Endothelial cell of umbilical vein (primary cell): Measurements from ENCODE around the gene RPS2. TPM values are rescaled to one million over a fixed set of nuclear protein-coding genes. Genes with fewer than 3 reads are reported as not detected.

Experiments
- BruUV-seq: library from RNA; stranded (reverse); fragments of 400-500 nt; replicated peaks from 2 replicates; lab custom pipeline; 2021; lab: Mats Ljungman, UMichigan
- CTCF ChIA-PET: fragments of 300-600, 350-600 bp; sonication (Branson Sonifier 250); formaldehyde crosslinking; loops from one replicate; lab custom pipeline; 2021; ENCODE audit warnings: antibody characterized with exemption, inconsistent platforms; lab: Charles Lee
- POLR2A ChIA-PET: fragments of 300-600, 350-600 bp; sonication (Branson Sonifier 250); formaldehyde crosslinking; loops from one replicate; lab custom pipeline; 2021; ENCODE audit warnings: antibody characterized with exemption, inconsistent platforms; lab: Charles Lee
- DNase-seq: peaks from one replicate; pipeline ENCODE4 v3.0.0-alpha.2; 2011; ENCODE audit warnings: low read depth, low spot score
- FAIRE-seq: peaks from 2 replicates; lab custom pipeline; 2011; peaks lifted over from hg19 to GRCh38; lab: Jason Lieb, UNC
- H2AFZ ChIP-seq: 2 replicates; pipeline ENCODE4 v1.6.0; 2012; ENCODE audit warnings: low read depth, low read length, control low read depth, inconsistent platforms
- H3K27ac ChIP-seq: 2 replicates; pipeline ENCODE4 v1.5.1; 2011; ENCODE audit warnings: low read depth, mild to moderate bottlenecking, control low read depth, low read length, moderate library complexity; ENCODE audit not compliant: insufficient read depth
- H3K27me3 ChIP-seq, 2 experiments: 2 replicates each; pipeline versions ENCODE4 v1.6.0 to v1.6.1; 2011; ENCODE audit warnings: low read length in 2 of 2, mixed read lengths in 1 of 2; ENCODE audit not compliant: control insufficient read depth in 2 of 2, insufficient read depth in 2 of 2
- H3K36me3 ChIP-seq, 2 experiments: 2 replicates in 1 of 2; 3 replicates in 1 of 2; pipeline ENCODE4 v1.5.1; 2011; ENCODE audit warnings: low read length in 2 of 2, mild to moderate bottlenecking in 1 of 2, moderate library complexity in 1 of 2; ENCODE audit not compliant: control insufficient read depth in 2 of 2, insufficient read depth in 2 of 2; ENCODE audit errors: extremely low read depth in 1 of 2
- H3K4me1 ChIP-seq: 3 replicates; pipeline ENCODE4 v1.5.1; 2011; ENCODE audit warnings: mild to moderate bottlenecking, low read length; ENCODE audit not compliant: control insufficient read depth, insufficient read depth; ENCODE audit errors: extremely low read depth
- H3K4me2 ChIP-seq: 2 replicates; pipeline ENCODE4 v1.6.1; 2011; ENCODE audit warnings: low read length, control low read depth, mixed read lengths; ENCODE audit not compliant: insufficient read depth
- H3K4me3 ChIP-seq, 3 experiments: fragments of 200-600 bp in 1 of 3; sonication (generic), shearing (Covaris generic) in 1 of 3; replicated peaks in 1 of 3; 2 replicates each; pipeline ENCODE4 v1.5.1; 2011 to 2016; ENCODE audit warnings: control low read depth in 3 of 3, low read length in 3 of 3, mild to moderate bottlenecking in 2 of 3, inconsistent platforms in 1 of 3, low read depth in 1 of 3, moderate library complexity in 1 of 3; ENCODE audit not compliant: insufficient read depth in 1 of 3
- H3K79me2 ChIP-seq: 2 replicates; pipeline ENCODE4 v1.6.0; 2012; ENCODE audit warnings: low read length, inconsistent platforms; ENCODE audit not compliant: control insufficient read depth, insufficient read depth
- H3K9ac ChIP-seq: replicated peaks from 2 replicates; pipeline ENCODE3; 2011; ENCODE audit warnings: low read length, control low read depth; ENCODE audit not compliant: insufficient read depth; ENCODE audit errors: extremely low read depth
- H3K9me1 ChIP-seq: replicated peaks from 3 replicates; pipeline ENCODE4 v1.6.0; 2011; ENCODE audit warnings: mild to moderate bottlenecking, low read length; ENCODE audit not compliant: control insufficient read depth, insufficient read depth; ENCODE audit errors: extremely low read depth
- H3K9me3 ChIP-seq: replicated peaks from 2 replicates; pipeline ENCODE4 v1.5.1; 2012; ENCODE audit warnings: low read length, inconsistent platforms; ENCODE audit not compliant: control insufficient read depth, insufficient read depth
- H4K20me1 ChIP-seq: replicated peaks from 2 replicates; pipeline ENCODE3; 2011; ENCODE audit warnings: mild to moderate bottlenecking, low read length; ENCODE audit not compliant: control insufficient read depth, insufficient read depth; ENCODE audit errors: extremely low read depth
- EZH2 ChIP-seq: IDR thresholded peaks from 2 replicates; pipeline ENCODE4 v1.6.1; 2012; ENCODE audit warnings: borderline replicate concordance, low read depth, mild to moderate bottlenecking, moderate library complexity, low read length, inconsistent platforms; ENCODE audit not compliant: severe bottlenecking
- FOS ChIP-seq: IDR thresholded peaks from 2 replicates; pipeline ENCODE4 v1.6.1; 2011; ENCODE audit warnings: mild to moderate bottlenecking, low read length, moderate library complexity, borderline replicate concordance; ENCODE audit not compliant: insufficient read depth
- GATA2 ChIP-seq: IDR thresholded peaks from 2 replicates; pipeline ENCODE4 v1.7.0; 2011; ENCODE audit warnings: low read depth, mild to moderate bottlenecking, moderate library complexity, mixed read lengths, low read length; ENCODE audit not compliant: insufficient read length, insufficient read depth
- JUN ChIP-seq: IDR thresholded peaks from 2 replicates; pipeline ENCODE4 v1.6.1; 2011; ENCODE audit warnings: borderline replicate concordance, low read depth; ENCODE audit not compliant: insufficient read length, insufficient read depth
- MYC ChIP-seq: IDR thresholded peaks from one replicate; pipeline ENCODE4 v1.6.1; 2011; ENCODE audit warnings: mild to moderate bottlenecking, low read depth, low read length
- POLR2A ChIP-seq: IDR thresholded peaks from 2 replicates; pipeline ENCODE4 v1.6.1; 2012; ENCODE audit warnings: low read depth, mild to moderate bottlenecking, control low read depth, low read length
- POLR2AphosphoS5 ChIP-seq: IDR thresholded peaks from 2 replicates; pipeline ENCODE4 v1.6.1; 2012; ENCODE audit warnings: low read depth, mild to moderate bottlenecking, control low read depth, low read length, moderate library complexity; ENCODE audit not compliant: insufficient read depth
- dilution Hi-C: fragments of 300-500 bp; cut with MboI; formaldehyde crosslinking; loops from one replicate; pipeline ENCODE4 v1.15.0; 2019; ENCODE audit warnings: low sequenced_read_pairs; ENCODE audit not compliant: extremely low pct_ligation_motif_present
- intact Hi-C: fragments of 100-400 bp; cut with micrococcal nuclease; formaldehyde crosslinking; loops from one replicate; pipeline ENCODE4 v1.10.0; 2022
- polyA plus RNA-seq, 4 experiments: library from polyadenylated mRNA; depleted of rRNA in 3 of 4; stranded (reverse) in 3 of 4; unstranded in 1 of 4; fragments of >200 nt; gene quantifications; 2 replicates each; pipeline versions ENCODE4 v1.2.1 to v1.2.3, GENCODE V29; 2011 to 2012; ENCODE audit warnings: missing spikeins in 1 of 4
- total RNA-seq: library from RNA; stranded (reverse); gene quantifications from 2 replicates; pipeline ENCODE4 v1.2.3, GENCODE V29; 2021
- TF ChIP-seq, protein P1 (sequence below): IDR thresholded peaks from 2 replicates; pipeline ENCODE4 v1.6.1; 2011; ENCODE audit not compliant: insufficient read depth, insufficient read length

RPS2 gene
- total and polyA plus RNA-seq, 2 donors (not counting 3 experiments of a cell fraction or from before 2014, with no cell fraction given), result 2,793 to 9,021 TPM

GRCh38 chr16:1973461-1974156, 9.0 kb upstream of the RPS2 start:
- Histone ChIP-seq H3K36me3 (peaks cover 9 to 37% of the 10 kb centered on the region in 2 experiments), H3K9ac (no peak overlapping the region), H4K20me1 (no peaks in the 10 kb centered on the region), H3K9me1 (no peaks in the 10 kb centered on the region), H3K4me3 (no peak overlapping the region), H2AFZ (no peak overlapping the region), H3K27ac (no peak overlapping the region), H3K9me3 (no peaks in the 10 kb centered on the region), H3K4me2 (no peak overlapping the region), H3K4me1 (peaks cover 4% of the 10 kb centered on the region), H3K79me2 (peaks cover 15% of the 10 kb centered on the region), H3K27me3 (no peaks in the 10 kb centered on the region)
- no peak for FAIRE-seq
- intact Hi-C loops (no loop called here), dilution Hi-C loops (no loop called here)
- TF ChIP-seq GATA2 (no peak), POLR2AphosphoS5 (no peak), FOS (no peak), JUN (no peak), POLR2A (no peak), MYC (no peak)
- no peak for DNase-seq
- no TSS peak for BruUV-seq
- POLR2A ChIA-PET, result interaction anchor here (0.7 kb wide), 1 partner anchor 9 kb away, joined by 3 read pairs; the partner anchor contains the start of gene RPS2
- CTCF ChIA-PET, result no interaction called here

- Histone ChIP-seq H3K9me3 (no peaks in the 10 kb centered on the region), H2AFZ (no peak overlapping the region), H3K4me3 (peak overlapping the region; percentile 59 to 82 (median 62)), H3K4me1 (peaks cover 4% of the 10 kb centered on the region), H3K79me2 (peaks cover 15% of the 10 kb centered on the region), H3K27ac (no peak overlapping the region), H3K27me3 (no peaks in the 10 kb centered on the region), H3K9me1 (no peaks in the 10 kb centered on the region), H3K9ac (peak overlapping the region; percentile 76), H4K20me1 (no peaks in the 10 kb centered on the region), H3K4me2 (peak overlapping the region; percentile 64), H3K36me3 (peaks cover 9 to 28% of the 10 kb centered on the region in 2 experiments)
- no TSS peak for BruUV-seq
- intact Hi-C loops, result no loop called here
- POLR2A ChIA-PET, result interaction anchor here (1.2 kb wide), 1 partner anchor 9 kb away, joined by 3 read pairs; no protein-coding TSS in a partner anchor
- dilution Hi-C loops, result no loop called here
- FAIRE-seq, result no peak
- TF ChIP-seq JUN, result no peak
- TF ChIP-seq POLR2A, result no peak
- no peak for TF ChIP-seq EZH2
- TF ChIP-seq MYC, result no peak
- TF ChIP-seq, protein P1, sequence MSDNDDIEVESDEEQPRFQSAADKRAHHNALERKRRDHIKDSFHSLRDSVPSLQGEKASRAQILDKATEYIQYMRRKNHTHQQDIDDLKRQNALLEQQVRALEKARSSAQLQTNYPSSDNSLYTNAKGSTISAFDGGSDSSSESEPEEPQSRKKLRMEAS, result no peak
- no peak for TF ChIP-seq FOS
- TF ChIP-seq POLR2AphosphoS5, result no peak
- no peak for DNase-seq
- CTCF ChIA-PET, result no interaction called here
Observed at GRCh38 chr16:1972490-1972877, 7.9 kb upstream of the RPS2 start.
